CD4-positive, alpha-beta T cell treated with Interleukin-4 for 1 hour (primary cell): ENCODE data around the gene DCHS2.

Experiments used
- DNase-seq, 2 donors: peaks; one replicate each; pipeline ENCODE4 v3.0.0-alpha.2; 2020 to 2022

Gene DCHS2

GRCh38 chr4:154189346-154189745 is 302.3 kb downstream of the DCHS2 start:
- no peak for DNase-seq

- no peak for DNase-seq
Measured at GRCh38 chr4:154186888-154187287, 304.7 kb downstream of the DCHS2 start.

GRCh38 chr4:154186035-154186434 is 305.6 kb downstream of the DCHS2 start:
- DNase-seq, result no peak

GRCh38 chr4:154184238-154184637 is 307.4 kb downstream of the DCHS2 start:
- no peak for DNase-seq

DNA sequence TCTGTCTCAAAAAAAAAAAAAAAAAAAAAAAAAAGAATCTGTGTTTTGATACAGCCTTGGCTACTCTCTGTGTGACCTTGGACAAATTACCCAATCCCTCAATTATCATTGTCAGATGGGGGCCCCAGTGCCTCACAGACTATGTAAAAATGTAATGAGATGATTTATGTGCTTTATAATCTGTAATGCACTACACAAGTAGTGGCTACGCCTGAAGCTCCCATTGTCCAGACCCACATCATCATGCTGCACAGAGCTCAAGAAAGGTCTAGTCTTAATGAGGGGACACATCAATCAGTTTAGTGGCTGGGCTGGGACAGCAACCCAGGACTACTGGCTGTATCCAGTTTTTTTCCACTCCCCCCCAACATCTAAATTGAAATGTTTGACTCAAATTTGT is 308.3 kb downstream of the DCHS2 start:
- no peak for DNase-seq
